Measurements from ENCODE around the gene RAB1A. TPM values are rescaled to one million over a fixed set of nuclear protein-coding genes. Genes with fewer than 3 reads are reported as not detected.
A peak's percentile ranks its signal among the peaks of the same experiment; 100 is the strongest.

Gene RAB1A
- total and polyA plus RNA-seq, 7 donors, result 52.0 to 229 (median 89.3) TPM

GRCh38 chr2:65056215-65057053, 73.5 kb downstream of the RAB1A start, which contains the start of gene CEP68:
TSS of gene CEP68 (plus strand) at chr2:65056416. CDS start at chr2:65069445, 13,029 bp downstream.
- Histone ChIP-seq H3K27ac (peak within 1 kb of the TSS; percentile 94), H3K4me1 (peaks cover 41% of the 10 kb centered on the region), H3K36me3 (ENCODE audit: insufficient read depth in 1 of 2, low read depth in 1 of 2) (no peaks in the 10 kb centered on the region), H3K4me3 (peak within 1 kb of the TSS; percentile 84), H3K27me3 (ENCODE audit: insufficient read depth in 3 of 3, low read length in 2 of 3) (no peaks in the 10 kb centered on the region), H3K9me3 (no peaks in the 10 kb centered on the region)
- TF ChIP-seq, protein P1, sequence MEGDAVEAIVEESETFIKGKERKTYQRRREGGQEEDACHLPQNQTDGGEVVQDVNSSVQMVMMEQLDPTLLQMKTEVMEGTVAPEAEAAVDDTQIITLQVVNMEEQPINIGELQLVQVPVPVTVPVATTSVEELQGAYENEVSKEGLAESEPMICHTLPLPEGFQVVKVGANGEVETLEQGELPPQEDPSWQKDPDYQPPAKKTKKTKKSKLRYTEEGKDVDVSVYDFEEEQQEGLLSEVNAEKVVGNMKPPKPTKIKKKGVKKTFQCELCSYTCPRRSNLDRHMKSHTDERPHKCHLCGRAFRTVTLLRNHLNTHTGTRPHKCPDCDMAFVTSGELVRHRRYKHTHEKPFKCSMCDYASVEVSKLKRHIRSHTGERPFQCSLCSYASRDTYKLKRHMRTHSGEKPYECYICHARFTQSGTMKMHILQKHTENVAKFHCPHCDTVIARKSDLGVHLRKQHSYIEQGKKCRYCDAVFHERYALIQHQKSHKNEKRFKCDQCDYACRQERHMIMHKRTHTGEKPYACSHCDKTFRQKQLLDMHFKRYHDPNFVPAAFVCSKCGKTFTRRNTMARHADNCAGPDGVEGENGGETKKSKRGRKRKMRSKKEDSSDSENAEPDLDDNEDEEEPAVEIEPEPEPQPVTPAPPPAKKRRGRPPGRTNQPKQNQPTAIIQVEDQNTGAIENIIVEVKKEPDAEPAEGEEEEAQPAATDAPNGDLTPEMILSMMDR (IDR thresholded peaks at IDR 0.05), result no peak
- intact Hi-C loops (cut with DNase I), result no loop called here
- DNase-seq, result peak; percentile 97 to 98
- 0 to 1% (median 0%) methylated on average over 64 to 99 of the region's 99 CpGs for WGBS, 3 donors
- peak; percentile 95 to 97 (median 96) for ATAC-seq

DNA sequence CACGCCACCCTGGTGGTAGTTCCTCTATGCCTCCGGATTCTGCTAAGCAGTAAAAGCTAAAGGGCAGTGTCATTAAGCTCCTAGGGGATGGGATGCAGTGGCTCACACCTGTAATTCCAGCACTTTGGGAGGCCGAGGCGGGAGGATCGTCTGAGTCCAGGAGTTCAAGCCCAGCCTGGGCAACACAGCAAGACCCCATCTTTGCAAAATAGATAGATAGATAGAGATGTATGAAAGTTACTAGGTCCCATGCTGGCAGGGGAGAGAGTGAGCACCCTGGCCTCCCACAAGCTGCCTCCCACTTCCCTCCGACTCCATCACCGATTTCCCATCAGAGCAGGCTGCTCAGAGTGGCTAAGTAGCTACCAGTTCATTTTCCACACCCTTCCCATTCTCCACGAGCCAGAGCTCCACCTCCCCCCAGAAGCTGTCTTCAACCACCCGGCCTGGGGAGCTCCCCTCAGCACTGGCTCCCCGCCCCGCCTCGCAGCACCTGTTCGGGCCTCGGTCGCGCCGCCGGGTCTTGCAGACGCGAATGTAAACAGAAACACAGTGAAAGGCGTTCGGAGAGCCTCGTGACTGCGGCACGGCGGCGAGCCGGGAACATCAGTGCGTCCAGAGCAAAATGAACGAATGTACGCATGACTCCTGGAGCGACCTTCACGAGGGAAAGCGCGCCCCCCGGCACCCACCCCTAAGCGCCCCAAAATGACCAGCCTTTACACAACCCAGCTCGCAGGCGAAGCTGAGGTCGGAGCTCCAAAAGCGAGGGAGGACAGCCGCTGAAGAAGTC, 74.3 kb downstream of the RAB1A start:
- Histone ChIP-seq H3K27me3 (ENCODE audit: insufficient read depth in 3 of 3, low read length in 2 of 3) (no peaks in the 10 kb centered on the region), H3K27ac (peak overlapping the region; percentile 94), H3K4me1 (peaks cover 33% of the 10 kb centered on the region), H3K36me3 (ENCODE audit: insufficient read depth in 1 of 2, low read depth in 1 of 2) (no peaks in the 10 kb centered on the region), H3K4me3 (peak overlapping the region; percentile 84), H3K9me3 (no peaks in the 10 kb centered on the region)
- DNase-seq, result no peak
- TF ChIP-seq, protein P1 (IDR thresholded peaks at IDR 0.05), result no peak
- WGBS, 3 donors, result 9 to 11% (median 9%) methylated on average over 37 to 42 of the region's 42 CpGs
- ATAC-seq, result peak; percentile 41 to 63 (median 44)
- intact Hi-C loops (cut with DNase I), result no loop called here

GRCh38 chr2:65054749-65055421, 75.0 kb downstream of the RAB1A start:
- intact Hi-C loops (cut with DNase I), result no loop called here
- H3K9me3 ChIP-seq, result no peaks in the 10 kb centered on the region
- 79 to 87% (median 84%) methylated on average over 4 of the region's 4 CpGs for WGBS, 3 donors
- H3K4me1 ChIP-seq, result peaks cover 26% of the 10 kb centered on the region
- no peak for ATAC-seq
- TF ChIP-seq, protein P1 (IDR thresholded peaks at IDR 0.05), result no peak
- peak overlapping the region; percentile 84 for H3K4me3 ChIP-seq
- no peaks in the 10 kb centered on the region for H3K27me3 ChIP-seq (ENCODE audit: insufficient read depth in 3 of 3, low read length in 2 of 3)
- H3K27ac ChIP-seq, result no peak overlapping the region
- H3K36me3 ChIP-seq (ENCODE audit: insufficient read depth in 1 of 2, low read depth in 1 of 2), result no peaks in the 10 kb centered on the region
- no peak for DNase-seq

DNA sequence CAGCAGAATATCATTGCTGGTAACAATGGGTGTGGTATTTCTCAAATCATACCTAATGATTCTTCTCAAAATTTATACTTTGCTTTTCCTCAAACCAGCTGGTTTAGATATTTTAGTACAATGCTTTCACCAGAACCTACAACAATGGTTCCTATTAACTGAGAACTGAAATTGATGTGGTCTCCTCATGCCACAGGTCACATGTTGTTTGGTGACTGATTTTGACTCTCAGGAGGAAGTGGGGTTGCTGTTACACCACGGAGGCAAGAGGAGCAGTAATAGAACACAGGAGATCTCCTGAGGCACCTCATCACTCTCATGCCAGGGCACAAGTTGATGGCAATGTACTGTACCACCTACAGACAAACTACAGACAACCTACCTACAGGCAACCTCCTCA, 76.7 kb downstream of the RAB1A start:
- WGBS, 3 donors, result 28 to 54% (median 48%) methylated on average over 1 of the region's 1 CpG
- ATAC-seq (no peak), DNase-seq (no peak)
- intact Hi-C loops (cut with DNase I), result no loop called here
- Histone ChIP-seq H3K27me3 (ENCODE audit: insufficient read depth in 3 of 3, low read length in 2 of 3) (no peaks in the 10 kb centered on the region), H3K36me3 (ENCODE audit: insufficient read depth in 1 of 2, low read depth in 1 of 2) (no peaks in the 10 kb centered on the region), H3K27ac (no peak overlapping the region), H3K9me3 (no peaks in the 10 kb centered on the region), H3K4me1 (peaks cover 9% of the 10 kb centered on the region), H3K4me3 (no peak overlapping the region)
- TF ChIP-seq, protein P1 (IDR thresholded peaks at IDR 0.05), result no peak

Measured in psoas muscle (tissue), 8 donors.